Measurements from ENCODE around the gene FCF1. TPM values are rescaled to one million over a fixed set of nuclear protein-coding genes. Genes with fewer than 3 reads are reported as not detected.

FCF1 gene
- total and polyA plus RNA-seq, 9 of the 15 experiments (the other 6 are each of a cell fraction or from before 2014, with no cell fraction given), result 6.8 to 91.9 (median 40.0) TPM

- intact Hi-C loops (cut with micrococcal nuclease), result no loop called here
- POLR2A ChIA-PET, result interaction anchor here (0.6 to 0.7 kb wide), 2 partner anchors 25 to 704 kb away, joined by 3 to 5 read pairs; no protein-coding TSS in a partner anchor
- WGBS (ENCODE audit: insufficient coverage, low coverage, missing lambda C conversion rate), result 40% methylated on average over 2 of the region's 3 CpGs
- no peak overlapping the region for H3K9ac ChIP-seq (ENCODE audit: insufficient read depth in 1 of 2, low read depth in 2 of 2, low read length in 2 of 2)
- no peak overlapping the region for H2AFZ ChIP-seq (ENCODE audit: low read depth, low read length)
- in situ Hi-C loops (cut with MboI), result no loop called here
- CTCF ChIA-PET (ENCODE audit: low intra/inter-chr PET ratio), result interaction anchor here (0.7 kb wide), 1 partner anchor 377 kb away, joined by 4 read pairs; no protein-coding TSS in a partner anchor
- no peak for FAIRE-seq
- no peak for DNase-seq (ENCODE audit: extremely low read depth in 1 of 4, low spot score in 3 of 4)
- BruUV-seq (replicated peaks), result no TSS peak
- no peaks in the 10 kb centered on the region for H3K27me3 ChIP-seq (ENCODE audit: control insufficient read depth in 2 of 2, insufficient read depth in 2 of 2, low read length in 2 of 2)
- H3K9me1 ChIP-seq (ENCODE audit: control insufficient read depth, insufficient read depth, low read length), result no peaks in the 10 kb centered on the region
- H3K4me1 ChIP-seq (replicated peaks in 1 of 2; ENCODE audit: control insufficient read depth in 2 of 2, insufficient read depth in 2 of 2, low read length in 2 of 2), result no peaks in the 10 kb centered on the region; a peak in 2 of 5 replicates
- H3K27ac ChIP-seq (ENCODE audit: extremely low read depth, low read depth, low read length), result no peak overlapping the region
- no peaks in the 10 kb centered on the region for H3K9me3 ChIP-seq (replicated peaks; ENCODE audit: control insufficient read depth, insufficient read depth, low read depth, low read length)
- peaks cover 38% of the 10 kb centered on the region for H3K36me3 ChIP-seq (ENCODE audit: control insufficient read depth, insufficient read depth, low read length)
- ATAC-seq, result no peak
- no peak overlapping the region for H3K4me3 ChIP-seq
- H3K4me2 ChIP-seq (ENCODE audit: insufficient read depth, low read length), result no peak overlapping the region
- TF ChIP-seq SETDB1 (IDR thresholded peaks at IDR 0.05; ENCODE audit: low read length), result no peak
- TF ChIP-seq BCOR (IDR thresholded peaks at IDR 0.05), result no peak
- no peak for TF ChIP-seq PRDM10 (IDR thresholded peaks at IDR 0.05; ENCODE audit: partially characterized antibody)
- TF ChIP-seq TGIF2 (CRISPR knock-in tag; IDR thresholded peaks at IDR 0.05), result no peak
- H4K20me1 ChIP-seq (replicated peaks; ENCODE audit: control insufficient read depth, insufficient read depth, low read length), result no peaks in the 10 kb centered on the region
- H3K79me2 ChIP-seq (ENCODE audit: control insufficient read depth, insufficient read depth, low read length), result no peaks in the 10 kb centered on the region
Measured at GRCh38 chr14:74733221-74733620, 20.3 kb downstream of the FCF1 start.
